SU-DHL-6 (cell line): ENCODE measurements around the gene ONECUT3.

Experiments
- H2AFZ ChIP-seq: fragments of 200-600 bp; sonication (generic); 2 replicates; pipeline ENCODE4 v1.6.1; 2014; ENCODE audit warnings: low read depth, mild to moderate bottlenecking, moderate library complexity, mixed read lengths, antibody characterized with exemption, low read length; ENCODE audit not compliant: severe bottlenecking
- H3F3A ChIP-seq: fragments of 200-600 bp; shearing (Covaris generic); 2 replicates; pipeline ENCODE4 v1.6.0; 2016; ENCODE audit warnings: antibody characterized with exemption, mild to moderate bottlenecking; ENCODE audit not compliant: insufficient read depth
- H3K27ac ChIP-seq: fragments of 200-600 bp; sonication (generic); 2 replicates; pipeline ENCODE4 v1.5.1; 2016; ENCODE audit warnings: low read depth, mild to moderate bottlenecking, low read length, moderate library complexity, mixed read lengths
- H3K27me3 ChIP-seq: fragments of 200-600 bp; sonication (generic), shearing (Covaris generic); 2 replicates; pipeline ENCODE4 v1.6.0; 2014; ENCODE audit warnings: mild to moderate bottlenecking, low read length
- H3K36me3 ChIP-seq: fragments of 200-600 bp; sonication (generic); 2 replicates; pipeline ENCODE4 v1.6.1; 2014; ENCODE audit warnings: mild to moderate bottlenecking, low read length, mixed read lengths
- H3K4me2 ChIP-seq: fragments of 300-600, 200-600 bp; shearing (Covaris generic), sonication (generic); 2 replicates; pipeline ENCODE4 v1.6.0; 2014; ENCODE audit warnings: low read length, low read depth, mild to moderate bottlenecking; ENCODE audit not compliant: poor library complexity, severe bottlenecking
- H3K4me3 ChIP-seq: fragments of 200-600 bp; sonication (generic); 2 replicates; pipeline ENCODE4 v1.5.1; 2014; ENCODE audit warnings: antibody characterized with exemption, low read length, mild to moderate bottlenecking, mixed read lengths; ENCODE audit not compliant: insufficient read depth, poor library complexity, severe bottlenecking
- H3K79me2 ChIP-seq: fragments of 200-600 bp; sonication (generic); 2 replicates; pipeline ENCODE4 v1.6.1; 2014; ENCODE audit warnings: mild to moderate bottlenecking, low read length, moderate library complexity; ENCODE audit not compliant: insufficient read depth
- H3K9ac ChIP-seq: fragments of 200-600 bp; sonication (generic); 2 replicates; pipeline ENCODE4 v1.7.0; 2014; ENCODE audit warnings: mild to moderate bottlenecking, low read length
- H3K9me2 ChIP-seq: fragments of 200-600 bp; sonication (generic); replicated peaks from 2 replicates; pipeline ENCODE4 v1.6.1; 2014; ENCODE audit warnings: low read length; ENCODE audit not compliant: insufficient read depth
- H3K9me3 ChIP-seq: fragments of 200-600 bp; sonication (generic); 2 replicates; pipeline ENCODE4 v1.6.1; 2014; ENCODE audit warnings: low read length, mixed read lengths; ENCODE audit not compliant: insufficient read depth
- H4K20me1 ChIP-seq: fragments of 200-600 bp; sonication (generic); 2 replicates; pipeline ENCODE4 v1.6.1; 2014; ENCODE audit warnings: low read depth, mild to moderate bottlenecking, antibody characterized with exemption, low read length, moderate library complexity, mixed read lengths
- EZH2phosphoT487 ChIP-seq: fragments of 200-600 bp; sonication (generic), shearing (Covaris generic); conservative IDR thresholded peaks from 2 replicates; pipeline ENCODE4 v1.6.1; 2018; ENCODE audit warnings: mild to moderate bottlenecking, antibody characterized with exemption, low read length, moderate library complexity, mixed read lengths
- TF ChIP-seq, protein P1 (sequence below): fragments of 200-600 bp; sonication (generic); IDR thresholded peaks from one replicate; pipeline ENCODE4 v1.5.1; 2017; ENCODE audit warnings: antibody characterized with exemption, mild to moderate bottlenecking, low read length, moderate library complexity; ENCODE audit not compliant: insufficient read depth, poor library complexity, severe bottlenecking

The ONECUT3 gene

DNA sequence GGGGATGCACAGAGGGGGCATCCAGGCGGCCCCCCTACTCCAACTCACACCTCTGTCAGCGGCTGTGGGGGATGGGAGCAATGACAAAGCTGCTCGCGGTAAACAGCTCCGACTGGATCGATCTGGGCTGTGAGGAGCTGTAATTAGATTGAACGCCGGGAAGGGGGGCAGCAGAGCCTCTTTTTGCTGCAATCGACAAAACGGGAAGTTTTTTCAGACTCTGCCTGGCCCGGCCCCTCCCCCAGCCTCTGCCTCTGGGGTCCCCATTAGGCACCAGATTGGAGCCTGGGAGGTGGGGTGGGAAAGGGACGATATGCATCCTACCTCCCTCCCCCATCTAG, 16.3 kb downstream of the ONECUT3 start:
- H3K36me3 ChIP-seq = no peaks in the 10 kb centered on the region
- H3K4me2 ChIP-seq = no peak overlapping the region
- no peak overlapping the region for H2AFZ ChIP-seq
- H3F3A ChIP-seq = no peaks in the 10 kb centered on the region
- no peak overlapping the region for H3K27ac ChIP-seq
- no peaks in the 10 kb centered on the region; the same call in 1 of the 2 replicates for H3K9me3 ChIP-seq
- no peak overlapping the region for H3K9ac ChIP-seq
- no peaks in the 10 kb centered on the region for H3K79me2 ChIP-seq
- TF ChIP-seq EZH2phosphoT487 = no peak
- TF ChIP-seq, protein P1, sequence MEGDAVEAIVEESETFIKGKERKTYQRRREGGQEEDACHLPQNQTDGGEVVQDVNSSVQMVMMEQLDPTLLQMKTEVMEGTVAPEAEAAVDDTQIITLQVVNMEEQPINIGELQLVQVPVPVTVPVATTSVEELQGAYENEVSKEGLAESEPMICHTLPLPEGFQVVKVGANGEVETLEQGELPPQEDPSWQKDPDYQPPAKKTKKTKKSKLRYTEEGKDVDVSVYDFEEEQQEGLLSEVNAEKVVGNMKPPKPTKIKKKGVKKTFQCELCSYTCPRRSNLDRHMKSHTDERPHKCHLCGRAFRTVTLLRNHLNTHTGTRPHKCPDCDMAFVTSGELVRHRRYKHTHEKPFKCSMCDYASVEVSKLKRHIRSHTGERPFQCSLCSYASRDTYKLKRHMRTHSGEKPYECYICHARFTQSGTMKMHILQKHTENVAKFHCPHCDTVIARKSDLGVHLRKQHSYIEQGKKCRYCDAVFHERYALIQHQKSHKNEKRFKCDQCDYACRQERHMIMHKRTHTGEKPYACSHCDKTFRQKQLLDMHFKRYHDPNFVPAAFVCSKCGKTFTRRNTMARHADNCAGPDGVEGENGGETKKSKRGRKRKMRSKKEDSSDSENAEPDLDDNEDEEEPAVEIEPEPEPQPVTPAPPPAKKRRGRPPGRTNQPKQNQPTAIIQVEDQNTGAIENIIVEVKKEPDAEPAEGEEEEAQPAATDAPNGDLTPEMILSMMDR = no peak
- H4K20me1 ChIP-seq = no peaks in the 10 kb centered on the region
- peaks cover 3% of the 10 kb centered on the region; the same call in 1 of the 2 replicates for H3K27me3 ChIP-seq
- no peaks in the 10 kb centered on the region for H3K9me2 ChIP-seq
- H3K4me3 ChIP-seq = no peak overlapping the region

GRCh38 chr19:1770866-1771576, 17.7 kb downstream of the ONECUT3 start:
- Histone ChIP-seq H3F3A (no peaks in the 10 kb centered on the region), H4K20me1 (no peaks in the 10 kb centered on the region), H3K9me2 (no peaks in the 10 kb centered on the region), H3K36me3 (no peaks in the 10 kb centered on the region), H3K79me2 (no peaks in the 10 kb centered on the region), H3K9ac (no peak overlapping the region), H3K27ac (no peak overlapping the region), H3K4me2 (no peak overlapping the region), H3K27me3 (peaks cover 3% of the 10 kb centered on the region; the same call in 1 of the 2 replicates), H3K4me3 (no peak overlapping the region), H3K9me3 (no peaks in the 10 kb centered on the region; the same call in 1 of the 2 replicates), H2AFZ (no peak overlapping the region)
- TF ChIP-seq, protein P1 = no peak
- no peak for TF ChIP-seq EZH2phosphoT487

GRCh38 chr19:1773184-1773583, 19.9 kb downstream of the ONECUT3 start:
- Histone ChIP-seq H3K9ac (no peak overlapping the region), H3K9me3 (no peaks in the 10 kb centered on the region; the same call in 1 of the 2 replicates), H3K27ac (no peak overlapping the region), H2AFZ (no peak overlapping the region), H3K36me3 (no peaks in the 10 kb centered on the region), H3K9me2 (no peaks in the 10 kb centered on the region), H3K27me3 (peaks cover 3% of the 10 kb centered on the region; the same call in 1 of the 2 replicates), H3K79me2 (no peaks in the 10 kb centered on the region), H3F3A (no peaks in the 10 kb centered on the region), H4K20me1 (no peaks in the 10 kb centered on the region), H3K4me2 (no peak overlapping the region), H3K4me3 (no peak overlapping the region)
- TF ChIP-seq, protein P1 = no peak
- no peak for TF ChIP-seq EZH2phosphoT487
